Left lung (tissue), 10 donors: ENCODE measurements around the gene RAB11B. TPM values are rescaled to one million over a fixed set of nuclear protein-coding genes. Genes with fewer than 3 reads are reported as not detected.
A peak's percentile ranks its signal among the peaks of the same experiment; 100 is the strongest.

Experiments
- ATAC-seq: fragments of 200-7000 bp; cut with Tn5 transposase; one replicate; pipeline ENCODE4 v1.9.1; 2020; ENCODE audit warnings: moderate library complexity
- DNase-seq, 4 donors: peaks; one replicate each; pipeline ENCODE4 v3.0.0-alpha.2; 2013 to 2020
- H3K27ac ChIP-seq, 2 donors: fragments of 200-600 bp; sonication (generic) in 1 of 2; one replicate each; pipeline versions ENCODE4 v1.5.0 to v1.8.0; 2020 to 2021
- H3K27me3 ChIP-seq, 2 donors: fragments of 200-600 bp; sonication (generic) in 1 of 2; one replicate each; pipeline versions ENCODE4 v1.5.0 to v1.8.0; 2020 to 2021
- H3K36me3 ChIP-seq, 2 donors: fragments of 200-600 bp; sonication (generic) in 1 of 2; one replicate each; pipeline versions ENCODE4 v1.5.0 to v1.8.0; 2020 to 2021
- H3K4me1 ChIP-seq, 2 donors: fragments of 200-600 bp; one replicate each; pipeline ENCODE4 v1.8.0; 2021
- H3K4me3 ChIP-seq, 2 donors: fragments of 200-600 bp; sonication (generic) in 1 of 2; one replicate each; pipeline versions ENCODE4 v1.5.0 to v1.8.0; 2020 to 2021; ENCODE audit warnings: mild to moderate bottlenecking in 1 of 2
- H3K9me3 ChIP-seq, 2 donors: fragments of 200-600 bp; sonication (generic) in 1 of 2; one replicate each; pipeline versions ENCODE4 v1.5.0 to v1.8.0; 2020 to 2021
- CTCF ChIP-seq, 2 donors: fragments of 200-600 bp; sonication (generic) in 1 of 2; IDR thresholded peaks; one replicate each; pipeline versions ENCODE4 v1.5.0 to v1.8.0; 2021; ENCODE audit warnings: antibody characterized with exemption in 2 of 2
- intact Hi-C, 2 donors: fragments of 100-400 bp; cut with DNase I; formaldehyde crosslinking; loops; one replicate each; pipeline versions ENCODE4 v1.11.2 to v1.14.2; 2022
- polyA plus RNA-seq, 6 donors: library from polyadenylated mRNA; unstranded; fragments of 120-200 nt; gene quantifications; one replicate each; pipeline ENCODE4 v1.2.1, GENCODE V29; 2013; ENCODE audit not compliant: insufficient read length in 6 of 6
- total RNA-seq, 2 donors: library from RNA; stranded (reverse); fragmentation: NEBNext Ultra II Directional; extraction: Animal tissue kit (Norgen Biotek cat#: 25700); gene quantifications; one replicate each; pipeline ENCODE4 v1.2.1, GENCODE V29; 2021
- donor health status: DM: no; HTN: yes; CAD: no.
- donor health status: DM: no; HTN: no; CAD: no.

Gene RAB11B
- total and polyA plus RNA-seq, 8 donors: 91.6 to 137 (median 129) TPM

- peak within 1 kb of the TSS in 1 of 2 donors; percentile 80 for H3K27ac ChIP-seq
These were observed 22.8 kb downstream of the RAB11B start, which contains the start of gene MARCHF2 for GRCh38 chr19:8412783-8413628. TSS of gene MARCHF2 (plus strand) at chr19:8413305. CDS start at chr19:8421841, 8,536 bp downstream.

GRCh38 chr19:8413629-8413995 lies 23.5 kb downstream of the RAB11B start:
- intact Hi-C loops: no loop called here
- no peaks in the 10 kb centered on the region for H3K9me3 ChIP-seq
- DNase-seq: no peak
- no peak for TF ChIP-seq CTCF (IDR thresholded peaks at IDR 0.05)
- H3K36me3 ChIP-seq: no peaks in the 10 kb centered on the region
- H3K27me3 ChIP-seq: no peaks in the 10 kb centered on the region
- peak overlapping the region; percentile 81 to 90 for H3K4me3 ChIP-seq
- peaks cover 5 to 51% of the 10 kb centered on the region in 2 donors for H3K4me1 ChIP-seq
- ATAC-seq: no peak
- peak overlapping the region in 1 of 2 donors; percentile 80 for H3K27ac ChIP-seq

More at GRCh38 chr19:8412783-8413628, 22.8 kb downstream of the RAB11B start, which contains the start of gene MARCHF2:
- peaks cover 5 to 45% of the 10 kb centered on the region in 2 donors for H3K4me1 ChIP-seq
- ATAC-seq (peak; percentile 100), DNase-seq (peak; percentile 88 to 98 (median 97))
- H3K9me3 ChIP-seq: no peaks in the 10 kb centered on the region
- TF ChIP-seq CTCF (IDR thresholded peaks at IDR 0.05): peak; percentile 61 to 69
- intact Hi-C loops: no loop called here
- peak within 1 kb of the TSS; percentile 81 to 90 for H3K4me3 ChIP-seq
- no peaks in the 10 kb centered on the region for H3K27me3 ChIP-seq
- no peaks in the 10 kb centered on the region for H3K36me3 ChIP-seq

- intact Hi-C loops: no loop called here
- ATAC-seq: no peak
These were observed 26.6 kb downstream of the RAB11B start for GRCh38 chr19:8416796-8417195.

GRCh38 chr19:8421484-8422461 lies 31.6 kb downstream of the RAB11B start:
- Histone ChIP-seq H3K27me3 (no peaks in the 10 kb centered on the region), H3K4me1 (peaks cover 8 to 44% of the 10 kb centered on the region in 2 donors), H3K9me3 (no peaks in the 10 kb centered on the region), H3K36me3 (peaks cover 0 to 20% of the 10 kb centered on the region in 2 donors), H3K4me3 (no peak overlapping the region), H3K27ac (no peak overlapping the region)
- DNase-seq (no peak), ATAC-seq (no peak)
- no peak for TF ChIP-seq CTCF (IDR thresholded peaks at IDR 0.05)
- intact Hi-C loops: no loop called here

More at GRCh38 chr19:8416796-8417195, 26.6 kb downstream of the RAB11B start:
- H3K9me3 ChIP-seq: no peaks in the 10 kb centered on the region
- TF ChIP-seq CTCF (IDR thresholded peaks at IDR 0.05): no peak
- H3K27ac ChIP-seq: no peak overlapping the region
- H3K4me3 ChIP-seq: no peak overlapping the region
- peaks cover 5 to 53% of the 10 kb centered on the region in 2 donors for H3K4me1 ChIP-seq
- no peaks in the 10 kb centered on the region for H3K27me3 ChIP-seq
- H3K36me3 ChIP-seq: peaks cover 0 to 3% of the 10 kb centered on the region in 2 donors
- DNase-seq: no peak
